Islet of Langerhans (tissue), 1 donor: Measurements from ENCODE around the gene SHANK2.

Experiments
- FAIRE-seq: peaks from one replicate; lab custom pipeline; 2011; peaks lifted over from hg19 to GRCh38; lab: Jason Lieb, UNC

Gene SHANK2

GRCh38 chr11:71222318-71223080 lies 29.9 kb downstream of the SHANK2 start:
- FAIRE-seq = no peak

- FAIRE-seq = no peak
These were observed 30.6 kb downstream of the SHANK2 start for GRCh38 chr11:71221821-71222220.

- FAIRE-seq = no peak
These were observed 31.2 kb downstream of the SHANK2 start for GRCh38 chr11:71221201-71221600.

- no peak for FAIRE-seq
These were observed 33.4 kb downstream of the SHANK2 start for GRCh38 chr11:71218789-71219499.

- FAIRE-seq = no peak
These were observed 36.9 kb downstream of the SHANK2 start for GRCh38 chr11:71215425-71215965.

GRCh38 chr11:71214553-71215424 lies 37.6 kb downstream of the SHANK2 start:
- FAIRE-seq = no peak

- no peak for FAIRE-seq
These were observed 38.5 kb downstream of the SHANK2 start for GRCh38 chr11:71213696-71214552.

GRCh38 chr11:71212871-71213559 lies 39.4 kb downstream of the SHANK2 start:
- FAIRE-seq = no peak

- no peak for FAIRE-seq
These were observed 40.7 kb downstream of the SHANK2 start for GRCh38 chr11:71211631-71212030.

- FAIRE-seq = no peak
These were observed 41.5 kb downstream of the SHANK2 start for GRCh38 chr11:71210861-71211260.

GRCh38 chr11:71209656-71210055 lies 42.7 kb downstream of the SHANK2 start:
- FAIRE-seq = no peak

GRCh38 chr11:71209181-71209580 lies 43.2 kb downstream of the SHANK2 start:
- FAIRE-seq = no peak

GRCh38 chr11:71208011-71208774 lies 44.2 kb downstream of the SHANK2 start:
- FAIRE-seq = no peak

GRCh38 chr11:71207563-71207962 lies 44.8 kb downstream of the SHANK2 start:
- FAIRE-seq = no peak

GRCh38 chr11:71206186-71206585 lies 46.2 kb downstream of the SHANK2 start:
- FAIRE-seq = no peak

- FAIRE-seq = no peak
These were observed 47.4 kb downstream of the SHANK2 start for GRCh38 chr11:71204748-71205664.

GRCh38 chr11:71204294-71204693 lies 48.1 kb downstream of the SHANK2 start:
- FAIRE-seq = no peak

GRCh38 chr11:71203681-71204080 lies 48.7 kb downstream of the SHANK2 start:
- FAIRE-seq = no peak

- no peak for FAIRE-seq
These were observed 49.4 kb downstream of the SHANK2 start for GRCh38 chr11:71202966-71203365.
